IMR-90 (cell line): Measurements from ENCODE around the gene PFKP. TPM values are rescaled to one million over a fixed set of nuclear protein-coding genes. Genes with fewer than 3 reads are reported as not detected.
A peak's percentile ranks its signal among the peaks of the same experiment; 100 is the strongest.

Source experiments
- ATAC-seq: fragments of 200-7000 bp; cut with Tn5 transposase; 2 replicates; pipeline ENCODE4 v1.9.1; 2020; ENCODE audit warnings: low read depth, mild to moderate bottlenecking, moderate library complexity
- BruUV-seq: library from RNA; stranded (reverse); fragments of 400-500 nt; replicated peaks from 2 replicates; lab custom pipeline; 2021; lab: Mats Ljungman, UMichigan
- CTCF ChIA-PET: fragments of 300-600 bp; formaldehyde crosslinking; extraction: SDS; loops from one replicate; lab custom pipeline; 2021; ENCODE audit warnings: antibody characterized with exemption; lab: Yijun Ruan, JAX
- POLR2A ChIA-PET: fragments of 300-600 bp; sonication (Branson Sonifier 250); formaldehyde crosslinking; loops from one replicate; lab custom pipeline; 2022; ENCODE audit warnings: antibody characterized with exemption; ENCODE audit not compliant: unreplicated experiment; lab: Charles Lee
- DNase-seq: peaks from one replicate; pipeline ENCODE4 v3.0.0; 2013
- H2AFZ ChIP-seq: replicated peaks from 2 replicates; pipeline ENCODE3; 2013; ENCODE audit warnings: low read length, mild to moderate bottlenecking; ENCODE audit not compliant: poor library complexity
- H2AK5ac ChIP-seq: 2 replicates; pipeline ENCODE4 v1.6.1; 2013; ENCODE audit warnings: low read depth, low read length, inconsistent platforms
- H2AK9ac ChIP-seq: replicated peaks from 2 replicates; pipeline ENCODE3; 2013; ENCODE audit warnings: mild to moderate bottlenecking, low read depth, low read length, moderate library complexity; ENCODE audit not compliant: poor library complexity
- H2BK120ac ChIP-seq: 2 replicates; pipeline ENCODE4 v1.6.1; 2013; ENCODE audit warnings: low read depth, low read length, inconsistent platforms
- H2BK15ac ChIP-seq: 3 replicates; pipeline ENCODE4 v1.6.1; 2013; ENCODE audit warnings: low read depth, low read length, inconsistent platforms
- H2BK20ac ChIP-seq: 2 replicates; pipeline ENCODE4 v1.6.1; 2013; ENCODE audit warnings: low read depth, mild to moderate bottlenecking, inconsistent platforms, low read length, moderate library complexity
- H2BK5ac ChIP-seq: 2 replicates; pipeline ENCODE4 v1.6.1; 2013; ENCODE audit warnings: mild to moderate bottlenecking, low read depth, low read length, inconsistent platforms; ENCODE audit not compliant: poor library complexity, severe bottlenecking
- H3K14ac ChIP-seq: replicated peaks from 2 replicates; pipeline ENCODE4 v1.6.1; 2013; ENCODE audit warnings: low read depth, low read length, inconsistent platforms
- H3K18ac ChIP-seq: 2 replicates; pipeline ENCODE4 v1.6.1; 2013; ENCODE audit warnings: low read depth, low read length, control low read depth
- H3K23ac ChIP-seq: 2 replicates; pipeline ENCODE4 v1.6.1; 2013; ENCODE audit warnings: low read depth, low read length, inconsistent platforms
- H3K27ac ChIP-seq: 2 replicates; pipeline ENCODE4 v1.5.1; 2013; ENCODE audit warnings: mild to moderate bottlenecking, control low read depth, low read length; ENCODE audit not compliant: insufficient read depth
- H3K27me3 ChIP-seq: 2 replicates; pipeline ENCODE4 v1.6.1; 2013; ENCODE audit warnings: low read length; ENCODE audit not compliant: control insufficient read depth, insufficient read depth
- H3K36me3 ChIP-seq: 2 replicates; pipeline ENCODE4 v1.6.1; 2013; ENCODE audit warnings: low read length, mixed read lengths; ENCODE audit not compliant: control insufficient read depth, insufficient read depth
- H3K4ac ChIP-seq: 2 replicates; pipeline ENCODE4 v1.6.1; 2013; ENCODE audit warnings: low read depth, low read length, inconsistent platforms
- H3K4me1 ChIP-seq: 2 replicates; pipeline ENCODE4 v1.6.1; 2013; ENCODE audit warnings: low read length, mixed read lengths; ENCODE audit not compliant: control insufficient read depth, insufficient read depth
- H3K4me2 ChIP-seq: 2 replicates; pipeline ENCODE4 v1.6.1; 2013; ENCODE audit warnings: low read depth, mild to moderate bottlenecking, control low read depth, low read length, moderate library complexity
- H3K4me3 ChIP-seq: 2 replicates; pipeline ENCODE4 v1.5.1; 2013; ENCODE audit warnings: low read depth, mild to moderate bottlenecking, control low read depth, low read length, moderate library complexity; ENCODE audit not compliant: insufficient read depth
- H3K56ac ChIP-seq: 2 replicates; pipeline ENCODE4 v1.6.1; 2013; ENCODE audit warnings: low read length, inconsistent platforms; ENCODE audit not compliant: insufficient read depth; ENCODE audit errors: extremely low read depth
- H3K79me1 ChIP-seq, 2 experiments: 2 replicates each; pipeline ENCODE4 v1.6.1; 2013; ENCODE audit warnings: low read length in 2 of 2, inconsistent platforms in 1 of 2, low read depth in 1 of 2
- H3K9ac ChIP-seq: 2 replicates; pipeline ENCODE4 v1.6.1; 2013; ENCODE audit warnings: low read depth, low read length, control low read depth
- H3K9me1 ChIP-seq: 2 replicates; pipeline ENCODE4 v1.6.1; 2013; ENCODE audit warnings: low read length, inconsistent platforms; ENCODE audit not compliant: insufficient read depth
- H3K9me3 ChIP-seq: 2 replicates; pipeline ENCODE4 v1.6.1; 2013; ENCODE audit warnings: low read length; ENCODE audit not compliant: control insufficient read depth, insufficient read depth
- H4K20me1 ChIP-seq: 2 replicates; pipeline ENCODE4 v1.6.1; 2013; ENCODE audit warnings: low read length, inconsistent platforms; ENCODE audit not compliant: insufficient read depth
- H4K5ac ChIP-seq: 2 replicates; pipeline ENCODE4 v1.6.1; 2013; ENCODE audit warnings: mild to moderate bottlenecking, low read depth, low read length, control low read depth
- H4K8ac ChIP-seq, 2 experiments: 2 replicates each; pipeline ENCODE4 v1.6.1; 2013; ENCODE audit warnings: low read depth in 2 of 2, low read length in 2 of 2, control low read depth in 1 of 2, inconsistent platforms in 1 of 2
- H4K91ac ChIP-seq: 2 replicates; pipeline ENCODE4 v1.6.1; 2013; ENCODE audit warnings: low read depth, low read length, inconsistent platforms; ENCODE audit not compliant: insufficient read depth
- BHLHE40 ChIP-seq: fragments of 150-350 bp; IDR thresholded peaks from 2 replicates; pipeline ENCODE4 v1.6.1; 2016; ENCODE audit warnings: mild to moderate bottlenecking, low read depth, low read length
- CEBPB ChIP-seq: IDR thresholded peaks from 2 replicates; pipeline ENCODE4 v1.6.1; 2012; ENCODE audit warnings: low read depth, low read length, improper control_type of control experiment
- CHD1 ChIP-seq: IDR thresholded peaks from 2 replicates; pipeline ENCODE4 v1.6.1; 2012; ENCODE audit warnings: low read depth, low read length, improper control_type of control experiment
- CTCF ChIP-seq: conservative IDR thresholded peaks from 2 replicates; pipeline ENCODE4 v1.5.1; 2012; ENCODE audit warnings: mild to moderate bottlenecking, low read depth, low read length, improper control_type of control experiment
- FOS ChIP-seq: fragments of 150-350 bp; IDR thresholded peaks from 2 replicates; pipeline ENCODE4 v1.6.1; 2016; ENCODE audit warnings: low read depth, low read length
- MAFK ChIP-seq: IDR thresholded peaks from 2 replicates; pipeline ENCODE4 v1.6.1; 2012; ENCODE audit warnings: low read depth, low read length, improper control_type of control experiment
- MAZ ChIP-seq: IDR thresholded peaks from 2 replicates; pipeline ENCODE4 v1.6.1; 2012; ENCODE audit warnings: low read depth, mild to moderate bottlenecking, low read length, improper control_type of control experiment, moderate library complexity, borderline replicate concordance
- MXI1 ChIP-seq: IDR thresholded peaks from 2 replicates; pipeline ENCODE4 v1.6.1; 2012; ENCODE audit warnings: low read depth, mild to moderate bottlenecking, low read length, moderate library complexity, borderline replicate concordance
- NFE2L2 ChIP-seq: fragments of 150-350 bp; IDR thresholded peaks from 2 replicates; pipeline ENCODE4 v1.6.1; 2016; ENCODE audit warnings: low read depth, mild to moderate bottlenecking, low read length
- POLR2A ChIP-seq: IDR thresholded peaks from 2 replicates; pipeline ENCODE4 v1.6.1; 2012; ENCODE audit warnings: mild to moderate bottlenecking, low read depth, low read length
- RAD21 ChIP-seq: IDR thresholded peaks from 2 replicates; pipeline ENCODE4 v1.6.1; 2012; ENCODE audit warnings: low read length, improper control_type of control experiment
- RCOR1 ChIP-seq: IDR thresholded peaks from 2 replicates; pipeline ENCODE4 v1.6.1; 2012; ENCODE audit warnings: mild to moderate bottlenecking, low read length, improper control_type of control experiment; ENCODE audit not compliant: insufficient replicate concordance
- RFX5 ChIP-seq: IDR thresholded peaks from 2 replicates; pipeline ENCODE4 v1.8.0; 2012; ENCODE audit warnings: low read depth, mild to moderate bottlenecking, low read length, moderate library complexity
- SMC3 ChIP-seq: fragments of 150-350 bp; IDR thresholded peaks from 2 replicates; pipeline ENCODE4 v1.6.1; 2016; ENCODE audit warnings: low read depth, mild to moderate bottlenecking, antibody characterized with exemption, low read length, moderate library complexity
- USF2 ChIP-seq: fragments of 150-350 bp; IDR thresholded peaks from 2 replicates; pipeline ENCODE4 v1.6.1; 2017; ENCODE audit warnings: mild to moderate bottlenecking, antibody characterized with exemption, low read length, low read depth
- WGBS, 2 experiments: methylation state at CpG; one replicate each; pipeline versions ENCODE4 v1.1.5 to v1.1.7; 2013; ENCODE audit warnings: missing lambda C conversion rate in 2 of 2; ENCODE audit not compliant: insufficient read length in 1 of 2; ENCODE audit errors: extremely low coverage in 2 of 2; 5-methylcytosine and 5-hydroxymethylcytosine counted together
- dilution Hi-C: fragments of 300-500 bp; cut with HindIII; formaldehyde crosslinking; loops from one replicate; pipeline ENCODE4 v1.14.3; 2018; ENCODE audit warnings: low sequenced_read_pairs; ENCODE audit not compliant: unreplicated experiment
- in situ Hi-C: fragments of 300-500 bp; cut with MboI; formaldehyde crosslinking; loops from 3 replicates; pipeline ENCODE4 v1.14.3; 2019; ENCODE audit warnings: low sequenced_read_pairs, inconsistent platforms, mixed read lengths
- intact Hi-C: fragments of 100-400 bp; cut with micrococcal nuclease; formaldehyde crosslinking; loops from 2 replicates; pipeline ENCODE4 v1.10.0; 2022
- polyA plus RNA-seq, 3 experiments: library from polyadenylated mRNA; depleted of rRNA; stranded (reverse); fragments of >200 nt; gene quantifications; 2 replicates each; pipeline ENCODE4 v1.2.3, GENCODE V29; 2012; ENCODE audit warnings: low replicate concordance in 1 of 3
- total RNA-seq: library from RNA; depleted of rRNA; stranded (reverse); fragments of >200 nt; gene quantifications from 2 replicates; pipeline ENCODE4 v1.2.3, GENCODE V29; 2012
- TF ChIP-seq, protein P1 (sequence below): fragments of 150-350 bp; IDR thresholded peaks from 2 replicates; pipeline ENCODE4 v1.6.1; 2016; ENCODE audit warnings: low read depth, mild to moderate bottlenecking, low read length, moderate library complexity, borderline replicate concordance

PFKP gene
- total and polyA plus RNA-seq, 2 of the 4 experiments (the other 2 are of a cell fraction), result 223 to 294 TPM

DNA sequence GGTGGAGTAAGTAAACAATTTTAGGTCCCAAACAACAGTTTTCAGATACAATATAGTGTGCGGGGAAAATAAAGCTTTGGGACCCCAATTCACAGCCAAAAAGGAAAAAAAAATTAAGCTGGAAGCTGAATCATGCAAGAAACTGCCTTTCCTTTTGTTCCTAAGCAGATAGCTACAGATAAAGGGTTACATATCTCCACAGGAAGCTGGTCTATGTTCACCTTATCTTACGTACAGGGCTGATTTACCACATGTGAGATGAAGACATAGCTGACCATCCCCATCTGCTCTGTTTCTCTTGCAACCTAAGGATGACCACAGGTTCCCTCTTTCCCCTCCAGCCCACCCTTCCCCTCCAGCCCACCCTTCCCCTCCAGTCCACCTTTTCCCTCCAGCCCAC, 14.2 kb upstream of the PFKP start:
- TF ChIP-seq FOS (no peak), BHLHE40 (no peak), SMC3 (no peak), CEBPB (no peak), CTCF (no peak), NFE2L2 (no peak), RFX5 (no peak), POLR2A (no peak), MAZ (no peak), RCOR1 (no peak), MXI1 (no peak), CHD1 (no peak), RAD21 (no peak), MAFK (no peak), USF2 (no peak)
- TF ChIP-seq, protein P1, sequence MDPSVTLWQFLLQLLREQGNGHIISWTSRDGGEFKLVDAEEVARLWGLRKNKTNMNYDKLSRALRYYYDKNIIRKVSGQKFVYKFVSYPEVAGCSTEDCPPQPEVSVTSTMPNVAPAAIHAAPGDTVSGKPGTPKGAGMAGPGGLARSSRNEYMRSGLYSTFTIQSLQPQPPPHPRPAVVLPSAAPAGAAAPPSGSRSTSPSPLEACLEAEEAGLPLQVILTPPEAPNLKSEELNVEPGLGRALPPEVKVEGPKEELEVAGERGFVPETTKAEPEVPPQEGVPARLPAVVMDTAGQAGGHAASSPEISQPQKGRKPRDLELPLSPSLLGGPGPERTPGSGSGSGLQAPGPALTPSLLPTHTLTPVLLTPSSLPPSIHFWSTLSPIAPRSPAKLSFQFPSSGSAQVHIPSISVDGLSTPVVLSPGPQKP, result no peak
- Histone ChIP-seq H4K8ac (no peak overlapping the region), H3K27ac (no peak overlapping the region), H3K56ac (no peak overlapping the region), H2BK5ac (no peak overlapping the region), H3K9me3 (peaks cover 2% of the 10 kb centered on the region; the same call in 1 of the 2 replicates), H3K36me3 (no peaks in the 10 kb centered on the region), H3K9ac (no peak overlapping the region), H4K91ac (no peak overlapping the region), H3K14ac (no peak overlapping the region), H4K5ac (no peak overlapping the region), H2BK15ac (0 out of 3 replicates have a peak overlapping the region, but pooled peaks have one; percentile 16), H2AFZ (no peak overlapping the region), H2BK20ac (no peak overlapping the region), H3K4ac (no peak overlapping the region; the same call in 1 of the 2 replicates), H3K79me1 (peaks cover 0 to 3% of the 10 kb centered on the region in 2 experiments; a peak in 1 of 4 replicates), H3K4me1 (peaks cover 15% of the 10 kb centered on the region), H3K27me3 (no peaks in the 10 kb centered on the region), H3K23ac (no peak overlapping the region), H3K9me1 (peaks cover 8% of the 10 kb centered on the region), H4K20me1 (no peaks in the 10 kb centered on the region), H2AK9ac (no peak overlapping the region), H3K4me3 (no peak overlapping the region), H3K4me2 (no peak overlapping the region), H3K18ac (no peak overlapping the region), H2AK5ac (no peak overlapping the region), H2BK120ac (no peak overlapping the region)
- POLR2A ChIA-PET, result no interaction called here
- CTCF ChIA-PET, result no interaction called here
- no peak for ATAC-seq
- WGBS, 2 experiments, result 100% methylated on average over 1 of the region's 2 CpGs; no CpG with 5 or more reads in 1 of the 2 experiments
- DNase-seq, result no peak
- dilution Hi-C loops (no loop called here), intact Hi-C loops (no loop called here), in situ Hi-C loops (no loop called here)
- no TSS peak for BruUV-seq
